Kidney (tissue), 14 donors: ENCODE measurements around the gene AKR1C3. TPM values are rescaled to one million over a fixed set of nuclear protein-coding genes. Genes with fewer than 3 reads are reported as not detected.

ENCODE experiments used
- DNase-seq, 5 donors: peaks; one replicate each; pipeline ENCODE4 v3.0.0-alpha.2; 2013 to 2020
- FAIRE-seq: peaks from 2 replicates; lab custom pipeline; 2012; peaks lifted over from hg19 to GRCh38; lab: Jason Lieb, UNC
- H3K27ac ChIP-seq, 2 donors: one replicate each; pipeline ENCODE4 v1.7.0; 2013; ENCODE audit warnings: low read depth in 2 of 2, low read length in 2 of 2, inconsistent platforms in 1 of 2
- H3K27me3 ChIP-seq: one replicate; pipeline ENCODE4 v1.7.1; 2013; ENCODE audit warnings: low read length, inconsistent platforms; ENCODE audit not compliant: control insufficient read depth, insufficient read depth
- H3K36me3 ChIP-seq, 3 donors: one replicate each; pipeline versions ENCODE4 v1.7.0 to v1.7.1; 2013; ENCODE audit warnings: low read length in 3 of 3, control low read depth in 1 of 3, inconsistent platforms in 1 of 3; ENCODE audit not compliant: insufficient read depth in 3 of 3, control insufficient read depth in 2 of 3
- H3K4me1 ChIP-seq, 3 donors: one replicate each; pipeline versions ENCODE4 v1.7.0 to v1.7.1; 2013; ENCODE audit warnings: low read length in 3 of 3, inconsistent platforms in 1 of 3, low read depth in 1 of 3; ENCODE audit not compliant: control insufficient read depth in 2 of 3, insufficient read depth in 2 of 3
- H3K4me3 ChIP-seq, 3 donors: one replicate each; pipeline versions ENCODE4 v1.7.0 to v1.8.1; 2013; ENCODE audit warnings: low read length in 3 of 3, control low read depth in 1 of 3, inconsistent platforms in 1 of 3
- H3K9ac ChIP-seq, 3 donors: one replicate each; pipeline versions ENCODE4 v1.7.0 to v1.7.1; 2013; ENCODE audit warnings: low read length in 3 of 3, control low read depth in 1 of 3, inconsistent platforms in 1 of 3
- H3K9me3 ChIP-seq, 3 donors: one replicate each; pipeline versions ENCODE4 v1.7.0 to v1.7.1; 2013; ENCODE audit warnings: low read length in 3 of 3, control low read depth in 1 of 3, inconsistent platforms in 1 of 3; ENCODE audit not compliant: control insufficient read depth in 2 of 3, insufficient read depth in 1 of 3
- intact Hi-C: fragments of 100-400 bp; cut with DNase I; formaldehyde crosslinking; loops from one replicate; pipeline ENCODE4 v1.11.1; 2022
- polyA plus RNA-seq: library from polyadenylated mRNA; stranded (reverse); fragments of 350-450 nt; fragmentation: Illumina TruSeq; extraction: RNeasy Lipid Tissue Mini Kit (QIAGEN cat#74804); gene quantifications from one replicate; pipeline ENCODE4 v1.2.3, GENCODE V29; 2014; ENCODE audit warnings: low read depth, low replicate concordance; ENCODE audit not compliant: insufficient read depth
- total RNA-seq: library from RNA; stranded (reverse); fragmentation: NEBNext Ultra II Directional; extraction: Animal tissue kit (Norgen Biotek cat#: 25700); gene quantifications from one replicate; pipeline ENCODE4 v1.2.1, GENCODE V29; 2021
- TF ChIP-seq, protein P1 (sequence below): IDR thresholded peaks from 3 replicates; pipeline ENCODE4 v1.5.1; 2012; ENCODE audit warnings: mild to moderate bottlenecking, moderate library complexity, borderline replicate concordance; ENCODE audit not compliant: insufficient read depth; ENCODE audit errors: extremely low read depth
- donor health status: control.
- donor health status: control.
- donor health status: control.
- donor health status: control.
- donor health status: control.
- donor health status: DM: yes; HTN: yes; CAD: no.
- donor health status: Normal renal cell carcinoma (clear cell type).

The AKR1C3 gene
- total and polyA plus RNA-seq, 2 donors from 2014 or later: 61.8 to 187 TPM

DNA sequence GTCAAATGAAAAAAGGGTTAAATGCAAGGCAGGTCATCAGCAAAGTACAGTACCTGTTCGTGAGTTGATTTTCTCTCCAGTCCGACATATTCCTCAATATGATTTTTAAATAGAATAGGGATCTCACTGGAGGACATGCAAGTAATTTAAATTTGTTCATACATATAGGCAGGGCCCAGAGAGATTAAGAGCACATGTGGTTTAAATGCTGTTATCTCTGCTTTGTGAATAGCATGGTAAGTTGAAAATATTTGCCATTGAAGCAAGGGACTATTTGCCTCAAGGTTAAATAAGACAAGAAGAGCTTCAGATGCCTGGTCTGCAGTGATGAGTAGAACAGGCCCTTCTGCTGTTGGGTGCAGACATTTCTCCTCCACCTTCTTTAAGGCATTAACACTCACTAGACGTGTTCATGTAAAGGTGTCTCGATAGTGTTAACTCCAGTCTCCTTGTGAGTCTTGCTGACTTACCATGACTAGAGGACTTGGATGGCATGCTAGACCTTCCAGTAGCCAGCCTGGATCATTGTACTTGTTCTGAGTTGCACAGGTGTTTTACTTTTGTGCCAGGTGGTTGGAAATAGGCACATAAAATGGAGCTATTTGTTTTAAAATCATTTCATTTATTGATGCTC is 15.6 kb upstream of the AKR1C3 start:
- FAIRE-seq (no peak), DNase-seq (no peak)
- Histone ChIP-seq H3K27me3 (no peaks in the 10 kb centered on the region), H3K9ac (no peak overlapping the region), H3K4me3 (no peak overlapping the region), H3K27ac (no peak overlapping the region), H3K36me3 (no peaks in the 10 kb centered on the region), H3K9me3 (no peaks in the 10 kb centered on the region), H3K4me1 (peaks cover 0 to 12% (median 0%) of the 10 kb centered on the region in 3 donors)
- TF ChIP-seq, protein P1, sequence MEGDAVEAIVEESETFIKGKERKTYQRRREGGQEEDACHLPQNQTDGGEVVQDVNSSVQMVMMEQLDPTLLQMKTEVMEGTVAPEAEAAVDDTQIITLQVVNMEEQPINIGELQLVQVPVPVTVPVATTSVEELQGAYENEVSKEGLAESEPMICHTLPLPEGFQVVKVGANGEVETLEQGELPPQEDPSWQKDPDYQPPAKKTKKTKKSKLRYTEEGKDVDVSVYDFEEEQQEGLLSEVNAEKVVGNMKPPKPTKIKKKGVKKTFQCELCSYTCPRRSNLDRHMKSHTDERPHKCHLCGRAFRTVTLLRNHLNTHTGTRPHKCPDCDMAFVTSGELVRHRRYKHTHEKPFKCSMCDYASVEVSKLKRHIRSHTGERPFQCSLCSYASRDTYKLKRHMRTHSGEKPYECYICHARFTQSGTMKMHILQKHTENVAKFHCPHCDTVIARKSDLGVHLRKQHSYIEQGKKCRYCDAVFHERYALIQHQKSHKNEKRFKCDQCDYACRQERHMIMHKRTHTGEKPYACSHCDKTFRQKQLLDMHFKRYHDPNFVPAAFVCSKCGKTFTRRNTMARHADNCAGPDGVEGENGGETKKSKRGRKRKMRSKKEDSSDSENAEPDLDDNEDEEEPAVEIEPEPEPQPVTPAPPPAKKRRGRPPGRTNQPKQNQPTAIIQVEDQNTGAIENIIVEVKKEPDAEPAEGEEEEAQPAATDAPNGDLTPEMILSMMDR: no peak
- intact Hi-C loops: no loop called here

DNA sequence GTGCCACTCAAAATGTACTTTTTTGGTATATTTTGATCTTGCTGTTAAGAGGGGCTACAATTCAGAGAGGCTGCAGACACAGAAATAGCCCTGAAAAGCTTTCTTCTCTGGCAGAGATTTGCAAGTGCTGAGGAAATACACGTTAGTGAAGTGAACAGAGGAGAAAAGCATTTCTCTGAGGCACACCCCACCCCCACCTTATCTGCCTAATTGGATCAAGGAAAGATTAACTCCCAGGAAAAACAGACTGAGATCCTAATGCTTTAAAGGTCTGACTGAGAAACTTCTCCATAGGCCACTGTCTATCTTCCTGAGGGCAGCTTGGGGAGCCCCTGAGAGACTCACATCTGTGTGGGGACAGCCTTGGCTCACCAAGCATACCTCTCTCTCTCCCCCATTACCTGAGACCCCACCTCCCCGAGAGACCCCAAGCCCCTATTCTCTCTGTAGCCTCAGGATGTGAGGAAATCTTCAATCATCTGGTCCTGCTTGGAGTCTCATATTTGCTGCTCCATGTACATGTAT is 14.8 kb upstream of the AKR1C3 start:
- intact Hi-C loops: no loop called here
- no peak for FAIRE-seq
- no peak for DNase-seq

DNA sequence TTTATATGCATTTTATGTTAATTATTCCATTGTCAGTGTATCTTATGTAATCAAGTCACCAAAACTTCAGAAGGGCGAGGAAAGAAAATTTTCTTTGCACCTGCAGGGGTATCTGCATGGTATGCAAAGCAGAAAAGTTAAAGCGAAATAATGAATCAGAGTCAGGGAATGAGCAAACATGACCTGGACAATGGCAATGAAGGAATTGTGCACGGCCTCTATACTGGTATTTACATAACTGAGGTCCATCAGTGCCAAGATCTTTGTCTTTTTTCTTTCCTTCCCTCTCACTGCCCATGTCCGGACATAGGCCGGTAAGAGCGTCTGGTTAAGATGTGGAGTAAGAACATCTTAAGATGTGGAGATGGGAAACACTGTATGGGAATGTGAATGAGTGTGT is 14.4 kb upstream of the AKR1C3 start:
- no peak for FAIRE-seq
- intact Hi-C loops: no loop called here

More for the DNA sequence above, 14.8 kb upstream of the AKR1C3 start:
- peaks cover 0 to 12% (median 0%) of the 10 kb centered on the region in 3 donors for H3K4me1 ChIP-seq
- H3K27me3 ChIP-seq: no peaks in the 10 kb centered on the region
- TF ChIP-seq, protein P1: no peak
- H3K27ac ChIP-seq: no peak overlapping the region
- H3K9me3 ChIP-seq: no peaks in the 10 kb centered on the region
- H3K36me3 ChIP-seq: no peaks in the 10 kb centered on the region
- H3K4me3 ChIP-seq: no peak overlapping the region
- H3K9ac ChIP-seq: no peak overlapping the region

More for the DNA sequence above, 14.4 kb upstream of the AKR1C3 start:
- Histone ChIP-seq H3K36me3 (no peaks in the 10 kb centered on the region), H3K27me3 (no peaks in the 10 kb centered on the region), H3K9ac (no peak overlapping the region), H3K9me3 (no peaks in the 10 kb centered on the region), H3K4me1 (peaks cover 0 to 12% (median 0%) of the 10 kb centered on the region in 3 donors), H3K4me3 (no peak overlapping the region), H3K27ac (no peak overlapping the region)
- DNase-seq: no peak
- TF ChIP-seq, protein P1: no peak
